T-helper 2 cell treated with Interferon-gamma antibody and Interleukin-4, amounts not matched to agents 100 ng/mL and 5 ng/mL, for 36 hours (primary cell): ENCODE results near the gene LTBP2. TPM values are rescaled to one million over a fixed set of nuclear protein-coding genes. Genes with fewer than 3 reads are reported as not detected.

Experiments used
- intact Hi-C: fragments of 100-400 bp; cut with micrococcal nuclease; formaldehyde crosslinking; loops from one replicate; pipeline ENCODE4 v1.15.1; 2023
- total RNA-seq: library from RNA; stranded (reverse); gene quantifications from 2 replicates; pipeline ENCODE4 v1.2.3, GENCODE V29; 2022

The LTBP2 gene
- total RNA-seq, 1 donor from 2014 or later = 0.16 TPM

GRCh38 chr14:74491956-74492775 lies 119.9 kb downstream of the LTBP2 start:
- intact Hi-C loops = loop anchor here (1.0 to 2.0 kb wide), 3 partner anchors 91 to 473 kb away; partner anchors contain the start of genes AREL1, BBOF1, ENTPD5 and FCF1

DNA sequence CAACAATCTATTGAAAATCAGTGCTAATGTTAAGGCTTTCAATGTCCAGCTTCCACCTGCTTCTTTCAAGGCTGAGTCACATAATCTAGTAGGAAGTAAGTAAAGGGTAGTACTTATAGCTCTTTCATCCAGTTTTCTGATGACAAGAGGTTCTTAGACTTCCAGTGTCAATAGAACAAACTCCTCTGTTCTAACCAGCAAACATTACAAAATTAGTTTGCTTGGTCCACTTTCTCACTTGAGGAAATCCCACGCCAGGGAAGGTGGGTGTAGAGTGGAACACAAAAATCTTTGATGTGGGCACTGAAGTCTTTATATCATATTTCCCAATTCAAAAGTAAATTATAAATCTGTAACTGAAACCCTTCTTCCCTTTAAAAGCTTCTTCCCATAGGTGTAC lies 121.6 kb downstream of the LTBP2 start:
- intact Hi-C loops = no loop called here

DNA sequence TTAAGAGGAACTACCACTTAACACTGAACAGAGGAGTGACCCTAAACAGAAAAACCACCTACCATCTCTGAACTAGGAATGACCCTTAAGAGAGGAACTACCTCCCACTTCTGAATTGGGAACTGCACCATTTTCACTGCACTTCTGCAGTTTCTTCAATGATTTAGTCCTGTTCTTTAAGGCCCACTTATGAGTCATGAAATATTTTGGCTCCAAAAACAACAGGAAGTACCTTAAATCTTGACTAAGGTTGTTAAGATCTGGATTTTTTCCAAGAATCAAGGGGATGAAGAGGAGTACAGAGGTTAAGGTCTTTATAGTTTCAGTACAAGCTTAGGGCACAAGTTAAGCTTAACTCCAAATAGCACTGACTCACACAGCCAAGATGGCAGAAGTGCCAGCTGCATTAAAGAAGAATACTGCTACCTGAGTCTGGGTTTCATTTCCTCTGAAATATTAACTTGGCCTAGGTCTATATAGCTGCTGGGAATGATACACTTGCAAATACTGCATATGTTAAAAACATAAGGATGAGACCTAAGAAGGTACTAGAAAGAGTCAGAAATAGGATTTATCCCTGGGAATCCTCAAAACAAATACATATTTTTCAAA lies 123.1 kb downstream of the LTBP2 start:
- intact Hi-C loops = no loop called here

GRCh38 chr14:74486164-74486563 lies 125.9 kb downstream of the LTBP2 start:
- intact Hi-C loops = no loop called here

DNA sequence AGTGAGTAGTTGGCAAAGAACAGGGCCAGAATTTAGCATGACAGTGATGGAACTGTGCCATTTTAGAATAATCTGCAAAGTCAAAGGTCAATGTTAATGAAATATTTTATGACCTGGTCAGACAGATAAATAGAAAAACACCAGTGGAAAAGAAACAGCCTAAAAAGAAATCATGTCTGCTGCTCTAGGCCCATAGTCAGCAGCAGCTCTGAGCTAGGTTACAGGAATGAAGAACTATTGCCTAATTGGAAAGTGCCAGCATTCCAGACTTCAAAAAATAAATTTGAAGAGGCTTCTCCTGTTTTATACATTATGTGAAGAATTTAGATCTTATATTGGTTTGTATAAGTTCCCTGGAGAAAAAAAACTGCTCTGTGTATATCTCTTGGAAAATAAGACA lies 128.7 kb downstream of the LTBP2 start:
- intact Hi-C loops = no loop called here

- intact Hi-C loops = no loop called here
Measured at GRCh38 chr14:74482571-74482970, 129.5 kb downstream of the LTBP2 start.

- intact Hi-C loops = no loop called here
Measured at GRCh38 chr14:74480046-74480445, 132.0 kb downstream of the LTBP2 start.

DNA sequence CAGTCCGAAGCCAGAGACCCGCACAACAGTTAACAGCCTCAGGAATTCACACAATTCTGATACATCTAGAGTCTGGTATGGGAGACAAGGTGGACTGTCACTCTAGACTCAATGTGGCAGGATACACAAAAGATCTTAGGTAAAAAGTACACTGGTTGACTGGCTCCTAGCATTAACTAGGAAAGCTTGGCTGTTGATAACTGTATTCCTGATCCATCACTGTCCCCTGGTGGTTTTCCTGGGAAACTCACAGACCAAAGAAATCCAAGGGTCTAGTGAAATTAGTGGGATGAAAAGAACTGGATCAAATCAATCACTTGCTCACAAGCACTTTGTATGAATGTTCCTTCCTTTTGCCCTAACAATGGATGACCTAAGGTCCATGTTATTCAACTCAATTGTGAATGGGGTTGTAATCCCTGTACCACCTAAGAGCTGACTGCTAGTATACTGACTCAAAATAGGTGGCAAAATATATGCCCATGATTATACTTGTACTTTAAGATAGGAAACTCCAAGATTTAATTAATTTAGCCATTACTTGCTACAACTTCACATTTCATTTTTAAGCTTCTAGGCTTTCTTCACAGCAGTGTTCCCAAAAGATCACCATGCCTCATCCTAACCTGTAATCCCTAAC lies 132.9 kb downstream of the LTBP2 start:
- intact Hi-C loops = no loop called here

DNA sequence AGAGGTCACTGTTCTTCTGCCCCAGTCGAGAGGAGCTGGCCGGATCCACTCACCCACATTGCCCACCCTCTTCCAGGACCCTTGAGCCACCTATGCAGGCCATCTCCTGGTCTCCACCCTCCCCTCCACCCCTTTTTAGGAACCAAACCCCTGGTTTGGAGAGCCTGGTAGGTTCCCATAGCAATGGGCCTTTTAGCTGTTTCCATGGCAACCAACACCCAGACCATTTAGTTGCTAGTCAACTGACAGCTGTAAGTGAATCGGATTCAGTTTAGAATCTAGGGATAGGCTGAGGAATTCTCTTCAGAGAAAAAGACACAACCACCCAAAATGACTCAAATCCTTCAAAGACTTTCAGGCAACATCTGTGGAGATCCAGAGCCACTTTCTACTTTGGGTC lies 135.4 kb downstream of the LTBP2 start:
- intact Hi-C loops = no loop called here

GRCh38 chr14:74476107-74476506 lies 135.9 kb downstream of the LTBP2 start:
- intact Hi-C loops = no loop called here

GRCh38 chr14:74475678-74476077 lies 136.4 kb downstream of the LTBP2 start:
- intact Hi-C loops = no loop called here

DNA sequence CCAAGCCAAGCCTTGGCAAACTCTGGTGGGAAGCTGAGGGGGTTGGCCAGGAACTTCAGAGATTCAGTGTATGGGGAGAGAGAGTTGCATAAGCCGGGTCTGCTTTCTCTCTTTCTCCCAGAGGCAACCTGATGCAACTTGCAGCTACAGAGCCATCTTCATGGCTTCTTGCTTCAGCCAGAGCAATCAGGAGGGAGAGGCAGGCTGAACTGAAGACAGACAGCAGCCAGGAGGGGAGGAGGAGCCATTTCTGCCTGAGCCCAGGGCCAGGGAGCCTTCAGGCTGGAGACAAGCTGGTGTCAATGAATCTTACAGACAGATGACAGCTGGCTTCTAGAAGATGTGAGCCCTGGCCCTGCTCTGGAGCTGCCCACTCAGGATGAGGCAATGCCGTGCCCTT lies 137.7 kb downstream of the LTBP2 start:
- intact Hi-C loops = no loop called here

DNA sequence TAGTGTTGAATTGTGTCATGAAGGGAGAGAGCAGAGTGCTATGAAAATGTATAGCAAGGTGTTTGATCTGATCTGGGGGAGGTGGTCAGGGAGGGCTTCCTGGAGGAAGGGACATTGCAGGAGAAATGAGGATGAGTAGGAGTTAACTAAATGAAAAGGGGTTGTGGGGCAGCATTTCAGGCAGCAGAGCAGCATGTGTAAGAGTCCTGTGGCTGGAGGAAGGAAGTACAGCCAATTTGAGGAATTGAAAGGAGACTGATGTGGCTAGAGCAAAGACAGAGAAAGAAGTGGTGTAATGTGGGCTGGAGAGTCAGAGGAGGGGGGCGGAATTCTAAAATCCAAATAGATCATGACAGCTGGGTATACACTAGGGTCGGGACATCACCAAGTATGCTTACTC lies 139.4 kb downstream of the LTBP2 start:
- intact Hi-C loops = no loop called here

- intact Hi-C loops = no loop called here
Measured at GRCh38 chr14:74469548-74470518, 142.2 kb downstream of the LTBP2 start.

GRCh38 chr14:74468513-74468912 lies 143.5 kb downstream of the LTBP2 start:
- intact Hi-C loops = no loop called here

DNA sequence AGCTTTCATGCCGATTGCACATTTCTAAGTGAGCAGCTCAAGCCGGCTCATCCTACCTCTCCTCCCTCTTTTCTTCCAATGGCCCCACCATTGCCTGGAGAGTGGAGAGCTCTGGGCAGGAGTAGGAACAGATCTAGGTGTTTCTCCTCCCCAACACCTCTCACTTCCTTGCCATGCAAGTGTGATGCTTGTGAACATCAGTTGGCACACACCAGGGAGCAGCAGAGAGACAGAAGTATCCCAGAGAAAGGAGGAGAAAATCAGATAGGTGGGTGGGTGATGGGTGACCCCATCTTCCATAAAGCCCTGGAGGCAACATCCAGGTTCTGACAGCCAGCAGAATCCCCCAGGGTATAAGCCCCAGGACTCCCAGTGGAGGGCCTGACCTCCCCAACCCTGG lies 146.7 kb downstream of the LTBP2 start:
- intact Hi-C loops = no loop called here

DNA sequence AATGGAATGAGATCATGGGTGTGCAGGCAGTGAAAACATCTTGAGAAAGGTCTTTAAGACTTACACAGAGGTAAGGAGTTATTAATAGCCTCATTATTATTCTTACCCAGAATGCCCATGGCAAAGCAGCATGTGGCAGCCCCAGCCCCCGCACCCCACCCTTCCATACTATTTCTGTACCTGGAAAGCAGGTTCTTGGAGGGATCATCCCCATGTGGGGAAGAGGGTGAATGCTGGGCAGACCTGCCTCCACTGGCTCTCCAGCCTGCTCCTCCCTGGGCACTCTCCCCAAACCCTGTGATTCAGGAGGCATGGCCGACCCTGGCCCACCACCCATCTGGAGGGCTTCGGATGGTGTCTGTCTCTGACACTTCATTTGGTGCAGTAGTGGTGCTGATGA lies 147.3 kb downstream of the LTBP2 start:
- intact Hi-C loops = no loop called here

DNA sequence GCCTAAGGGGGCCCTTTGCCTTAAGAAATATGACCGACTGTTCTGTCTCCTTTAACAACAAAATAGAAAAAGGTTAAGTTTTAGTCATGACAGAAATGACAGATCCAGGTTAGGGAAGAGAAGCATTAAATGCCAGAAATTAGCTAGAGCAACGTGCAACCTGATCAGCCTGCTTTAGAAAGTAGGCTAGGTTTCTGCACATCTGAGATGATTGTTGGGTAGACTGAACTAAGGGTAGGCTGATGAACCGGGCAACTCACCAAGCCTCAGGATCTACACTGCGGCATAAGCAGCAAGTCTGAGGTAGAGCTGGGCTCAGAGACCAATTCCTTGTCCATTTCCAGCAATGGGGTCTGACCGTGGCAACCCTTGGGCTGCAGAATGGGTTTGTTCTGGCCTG lies 148.3 kb downstream of the LTBP2 start:
- intact Hi-C loops = no loop called here

- intact Hi-C loops = no loop called here
Measured at GRCh38 chr14:74462993-74463392, 149.0 kb downstream of the LTBP2 start.

DNA sequence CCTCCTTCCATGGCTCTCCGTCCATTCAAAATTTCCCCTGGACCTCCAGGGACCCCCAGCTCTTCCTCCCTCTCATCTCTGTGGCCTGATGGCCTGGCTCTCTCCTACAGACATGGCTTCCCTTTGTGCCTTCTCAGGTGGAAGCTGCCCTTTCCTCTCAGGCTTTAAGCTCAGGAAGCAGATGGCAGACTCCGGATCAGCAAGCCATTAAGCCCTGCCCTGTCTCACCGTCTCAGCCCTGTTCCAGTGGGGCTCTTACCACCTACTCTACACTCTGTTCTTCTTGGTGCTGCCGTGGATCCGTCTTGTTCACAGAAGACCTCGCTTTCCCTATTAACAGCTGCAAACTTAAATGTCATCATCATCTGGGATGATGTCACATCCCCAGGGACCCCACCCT lies 152.1 kb downstream of the LTBP2 start:
- intact Hi-C loops = no loop called here

- intact Hi-C loops = no loop called here
Measured at GRCh38 chr14:74459289-74459946, 152.6 kb downstream of the LTBP2 start.
